ENCODE measurements around the gene GNAI2. TPM values are rescaled to one million over a fixed set of nuclear protein-coding genes. Genes with fewer than 3 reads are reported as not detected.

The GNAI2 gene
- total RNA-seq, 1 experiment from 2014 or later: 185 TPM

GRCh38 chr3:50250514-50250913 lies 14.5 kb downstream of the GNAI2 start:
- H3K27ac Mint-ChIP-seq: peak overlapping the region; percentile 17; the same call in 1 of the 2 replicates
- H3K4me1 Mint-ChIP-seq: peaks cover 28% of the 10 kb centered on the region
- H3K27me3 Mint-ChIP-seq (ENCODE audit: low read depth): no peaks in the 10 kb centered on the region
- CTCF ChIA-PET: interaction anchor here (0.7 to 6.0 kb wide), 6 partner anchors 7 to 56 kb away, joined by 3 to 151 read pairs (median 6); no protein-coding TSS in a partner anchor
- POLR2A ChIA-PET: interaction anchor here (0.6 to 0.8 kb wide), 2 partner anchors 15 to 33 kb away, joined by 3 read pairs; partner anchors contain the start of gene GNAI2
- H3K9me3 Mint-ChIP-seq: no peaks in the 10 kb centered on the region
- ATAC-seq (no peak), DNase-seq (ENCODE audit: low spot score) (no peak)
- H3K36me3 Mint-ChIP-seq: peaks cover 11% of the 10 kb centered on the region
- no peak overlapping the region for H3K4me3 Mint-ChIP-seq
- TF ChIP-seq, protein P1, sequence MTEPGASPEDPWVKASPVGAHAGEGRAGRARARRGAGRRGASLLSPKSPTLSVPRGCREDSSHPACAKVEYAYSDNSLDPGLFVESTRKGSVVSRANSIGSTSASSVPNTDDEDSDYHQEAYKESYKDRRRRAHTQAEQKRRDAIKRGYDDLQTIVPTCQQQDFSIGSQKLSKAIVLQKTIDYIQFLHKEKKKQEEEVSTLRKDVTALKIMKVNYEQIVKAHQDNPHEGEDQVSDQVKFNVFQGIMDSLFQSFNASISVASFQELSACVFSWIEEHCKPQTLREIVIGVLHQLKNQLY (CRISPR knock-in tag; IDR thresholded peaks at IDR 0.05): no peak
- no peak for TF ChIP-seq HMGXB4 (CRISPR knock-in tag; IDR thresholded peaks at IDR 0.05)
- no peak for TF ChIP-seq ZBTB21 (CRISPR knock-in tag; IDR thresholded peaks at IDR 0.05; ENCODE audit: borderline replicate concordance)
- TF ChIP-seq TP53 (CRISPR knock-in tag; IDR thresholded peaks at IDR 0.05): no peak

DNA sequence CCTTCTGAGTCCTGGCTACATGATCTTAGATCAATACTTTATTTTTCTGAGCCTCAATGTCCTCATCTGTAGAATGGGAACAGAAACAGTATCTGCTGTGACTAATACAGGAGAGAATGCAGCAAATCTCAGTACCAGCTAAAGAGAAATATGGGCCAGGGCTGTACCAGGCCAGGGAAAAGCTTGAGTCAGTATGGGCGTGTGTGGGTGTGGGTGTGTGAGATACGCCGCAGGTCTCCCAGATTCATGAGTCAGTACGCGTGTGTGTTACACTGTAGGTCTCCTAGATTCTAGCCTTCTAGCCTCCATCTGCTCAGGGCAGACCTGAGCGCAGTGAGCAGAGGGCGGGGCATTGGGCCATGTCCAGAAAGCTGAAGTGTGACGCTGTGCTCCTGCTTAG lies 15.2 kb downstream of the GNAI2 start:
- Mint-ChIP-seq H3K36me3 (peaks cover 13% of the 10 kb centered on the region), H3K9me3 (no peaks in the 10 kb centered on the region), H3K27me3 (ENCODE audit: low read depth) (no peaks in the 10 kb centered on the region), H3K4me3 (no peak overlapping the region), H3K4me1 (peaks cover 23% of the 10 kb centered on the region), H3K27ac (peak overlapping the region; percentile 31; the same call in 1 of the 2 replicates)
- DNase-seq (ENCODE audit: low spot score) (no peak), ATAC-seq (no peak)
- CTCF ChIA-PET: interaction anchor here (1.0 to 6.0 kb wide), 2 partner anchors 7 to 25 kb away, joined by 3 to 151 read pairs; no protein-coding TSS in a partner anchor
- POLR2A ChIA-PET: no interaction called here
- TF ChIP-seq, protein P2, sequence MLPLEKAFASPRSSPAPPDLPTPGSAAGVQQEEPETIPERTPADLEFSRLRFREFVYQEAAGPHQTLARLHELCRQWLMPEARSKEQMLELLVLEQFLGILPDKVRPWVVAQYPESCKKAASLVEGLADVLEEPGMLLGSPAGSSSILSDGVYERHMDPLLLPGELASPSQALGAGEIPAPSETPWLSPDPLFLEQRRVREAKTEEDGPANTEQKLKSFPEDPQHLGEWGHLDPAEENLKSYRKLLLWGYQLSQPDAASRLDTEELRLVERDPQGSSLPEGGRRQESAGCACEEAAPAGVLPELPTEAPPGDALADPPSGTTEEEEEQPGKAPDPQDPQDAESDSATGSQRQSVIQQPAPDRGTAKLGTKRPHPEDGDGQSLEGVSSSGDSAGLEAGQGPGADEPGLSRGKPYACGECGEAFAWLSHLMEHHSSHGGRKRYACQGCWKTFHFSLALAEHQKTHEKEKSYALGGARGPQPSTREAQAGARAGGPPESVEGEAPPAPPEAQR (CRISPR knock-in tag; IDR thresholded peaks at IDR 0.05): no peak
- TF ChIP-seq PREB (CRISPR knock-in tag; IDR thresholded peaks at IDR 0.05; ENCODE audit: borderline replicate concordance) (no peak), ZNF219 (CRISPR knock-in tag; IDR thresholded peaks at IDR 0.05; ENCODE audit: borderline replicate concordance) (no peak), E2F4 (CRISPR knock-in tag; IDR thresholded peaks at IDR 0.05; ENCODE audit: borderline replicate concordance, low read depth) (no peak), NFE2L1 (CRISPR knock-in tag; IDR thresholded peaks at IDR 0.05) (no peak), CREM (CRISPR knock-in tag; IDR thresholded peaks at IDR 0.05) (no peak), OVOL2 (CRISPR knock-in tag; IDR thresholded peaks at IDR 0.05; ENCODE audit: borderline replicate concordance) (no peak), E2F5 (CRISPR knock-in tag; IDR thresholded peaks at IDR 0.05) (no peak), ATF6 (CRISPR knock-in tag; IDR thresholded peaks at IDR 0.05) (no peak), NFATC4 (CRISPR knock-in tag; IDR thresholded peaks at IDR 0.05) (no peak), CDX4 (CRISPR knock-in tag; IDR thresholded peaks at IDR 0.05; ENCODE audit: borderline replicate concordance) (no peak), AR (CRISPR knock-in tag; IDR thresholded peaks at IDR 0.05) (no peak)
- TF ChIP-seq, protein P3, sequence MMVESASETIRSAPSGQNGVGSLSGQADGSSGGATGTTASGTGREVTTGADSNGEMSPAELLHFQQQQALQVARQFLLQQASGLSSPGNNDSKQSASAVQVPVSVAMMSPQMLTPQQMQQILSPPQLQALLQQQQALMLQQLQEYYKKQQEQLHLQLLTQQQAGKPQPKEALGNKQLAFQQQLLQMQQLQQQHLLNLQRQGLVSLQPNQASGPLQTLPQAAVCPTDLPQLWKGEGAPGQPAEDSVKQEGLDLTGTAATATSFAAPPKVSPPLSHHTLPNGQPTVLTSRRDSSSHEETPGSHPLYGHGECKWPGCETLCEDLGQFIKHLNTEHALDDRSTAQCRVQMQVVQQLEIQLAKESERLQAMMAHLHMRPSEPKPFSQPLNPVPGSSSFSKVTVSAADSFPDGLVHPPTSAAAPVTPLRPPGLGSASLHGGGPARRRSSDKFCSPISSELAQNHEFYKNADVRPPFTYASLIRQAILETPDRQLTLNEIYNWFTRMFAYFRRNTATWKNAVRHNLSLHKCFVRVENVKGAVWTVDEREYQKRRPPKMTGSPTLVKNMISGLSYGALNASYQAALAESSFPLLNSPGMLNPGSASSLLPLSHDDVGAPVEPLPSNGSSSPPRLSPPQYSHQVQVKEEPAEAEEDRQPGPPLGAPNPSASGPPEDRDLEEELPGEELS (CRISPR knock-in tag; IDR thresholded peaks at IDR 0.05): no peak

Measured in WTC11 (cell line).